ENCODE results near the gene PDE3A.

PDE3A gene

DNA sequence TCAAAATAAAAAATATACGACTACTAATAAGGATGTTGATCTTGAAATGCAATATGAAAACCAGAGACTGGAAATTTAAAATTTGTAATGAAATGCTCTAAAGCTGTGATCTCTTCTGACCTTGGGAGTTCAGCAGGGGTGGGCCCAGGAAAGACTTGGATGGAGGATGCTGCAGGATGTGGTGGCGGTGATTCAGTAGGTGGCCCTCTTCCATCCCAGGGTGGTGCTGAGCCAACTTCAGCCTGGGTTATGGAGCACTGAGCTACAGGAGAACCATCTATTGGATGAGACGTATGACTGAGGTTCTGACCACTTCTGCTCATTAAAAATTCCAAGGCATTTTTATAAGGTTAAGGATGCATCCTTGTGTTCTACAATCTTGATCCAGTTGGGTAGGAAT is 6.9 kb upstream of the PDE3A start:
- Histone ChIP-seq H3K27ac (ENCODE audit: low read length) (no peak overlapping the region), H3K9me3 (ENCODE audit: insufficient read depth, low read depth, low read length) (no peaks in the 10 kb centered on the region), H3K4me1 (ENCODE audit: insufficient read depth, low read length) (no peaks in the 10 kb centered on the region; the same call in 1 of the 2 replicates), H3K27me3 (ENCODE audit: insufficient read depth, low read length) (no peaks in the 10 kb centered on the region), H3K9ac (ENCODE audit: low read depth, low read length) (no peak overlapping the region), H3K4me3 (ENCODE audit: low read length) (no peak overlapping the region), H3K36me3 (ENCODE audit: insufficient read depth, low read depth, low read length) (no peaks in the 10 kb centered on the region)

DNA sequence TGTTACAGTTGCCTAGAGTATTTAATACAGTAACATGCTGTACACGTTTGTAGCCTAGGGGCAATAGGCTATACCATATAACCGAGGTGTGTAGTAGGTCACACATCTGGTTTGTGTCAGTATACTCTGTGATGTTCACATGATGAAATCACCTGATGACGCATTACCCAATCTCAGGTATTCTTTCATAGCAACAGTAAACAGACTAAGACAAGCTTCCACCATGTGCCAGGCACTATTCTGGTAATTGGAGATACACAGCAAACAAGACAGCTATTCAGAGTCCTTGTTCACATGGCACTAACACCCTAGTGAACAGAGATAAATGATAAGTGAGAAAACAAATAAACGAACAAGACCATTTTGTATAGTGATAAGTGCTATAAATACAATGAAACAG is 3.8 kb upstream of the PDE3A start:
- H3K4me1 ChIP-seq (ENCODE audit: insufficient read depth, low read length), result peaks cover 4% of the 10 kb centered on the region; the same call in 1 of the 2 replicates
- no peaks in the 10 kb centered on the region for H3K36me3 ChIP-seq (ENCODE audit: insufficient read depth, low read depth, low read length)
- H3K9me3 ChIP-seq (ENCODE audit: insufficient read depth, low read depth, low read length), result no peaks in the 10 kb centered on the region
- peaks cover 14% of the 10 kb centered on the region for H3K27me3 ChIP-seq (ENCODE audit: insufficient read depth, low read length)
- H3K27ac ChIP-seq (ENCODE audit: low read length), result no peak overlapping the region
- H3K4me3 ChIP-seq (ENCODE audit: low read length), result no peak overlapping the region
- H3K9ac ChIP-seq (ENCODE audit: low read depth, low read length), result no peak overlapping the region

GRCh38 chr12:20366776-20367409 is 1.4 kb upstream of the PDE3A start:
- Histone ChIP-seq H3K9me3 (ENCODE audit: insufficient read depth, low read depth, low read length) (no peaks in the 10 kb centered on the region), H3K9ac (ENCODE audit: low read depth, low read length) (no peak overlapping the region), H3K27ac (ENCODE audit: low read length) (no peak overlapping the region), H3K4me1 (ENCODE audit: insufficient read depth, low read length) (peaks cover 12% of the 10 kb centered on the region; the same call in 1 of the 2 replicates), H3K36me3 (ENCODE audit: insufficient read depth, low read depth, low read length) (no peaks in the 10 kb centered on the region), H3K4me3 (ENCODE audit: low read length) (no peak overlapping the region), H3K27me3 (ENCODE audit: insufficient read depth, low read length) (peaks cover 36% of the 10 kb centered on the region)

DNA sequence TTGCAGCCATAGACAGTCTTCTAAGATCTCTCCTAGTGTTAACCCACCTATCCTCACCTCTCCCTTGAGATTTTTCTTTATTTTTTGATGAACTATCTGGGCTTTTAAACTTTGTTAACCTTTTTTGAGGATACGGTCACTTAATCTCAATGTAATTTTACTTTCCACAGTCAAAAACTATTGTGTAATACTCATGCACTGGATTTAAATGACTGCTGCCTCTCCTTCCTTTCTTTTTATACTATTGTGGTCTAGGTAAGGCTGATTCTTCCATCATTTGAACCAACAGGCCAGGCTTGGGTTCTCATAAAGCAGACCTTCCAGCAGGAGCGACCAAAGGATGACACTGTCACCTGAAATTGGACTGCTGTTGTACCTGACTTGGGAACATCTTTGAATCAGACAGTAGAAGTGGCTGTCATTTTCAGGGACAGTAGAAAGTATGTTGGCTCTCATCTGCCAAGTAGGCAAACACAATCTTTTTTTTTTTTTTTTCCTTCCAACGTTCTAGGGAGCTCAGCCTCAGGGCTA is 689 bp upstream of the PDE3A start:
- Histone ChIP-seq H3K36me3 (ENCODE audit: insufficient read depth, low read depth, low read length) (no peaks in the 10 kb centered on the region), H3K27me3 (ENCODE audit: insufficient read depth, low read length) (peaks cover 36% of the 10 kb centered on the region), H3K4me1 (ENCODE audit: insufficient read depth, low read length) (peaks cover 12% of the 10 kb centered on the region; the same call in 1 of the 2 replicates), H3K9me3 (ENCODE audit: insufficient read depth, low read depth, low read length) (no peaks in the 10 kb centered on the region), H3K4me3 (ENCODE audit: low read length) (peak overlapping the region; percentile 75), H3K9ac (ENCODE audit: low read depth, low read length) (no peak overlapping the region), H3K27ac (ENCODE audit: low read length) (no peak overlapping the region)

- Histone ChIP-seq H3K9ac (ENCODE audit: low read depth, low read length) (peak overlapping the region; percentile 39; the same call in 1 of the 2 replicates), H3K4me3 (ENCODE audit: low read length) (peak overlapping the region; percentile 75), H3K27me3 (ENCODE audit: insufficient read depth, low read length) (peaks cover 36% of the 10 kb centered on the region), H3K9me3 (ENCODE audit: insufficient read depth, low read depth, low read length) (no peaks in the 10 kb centered on the region), H3K36me3 (ENCODE audit: insufficient read depth, low read depth, low read length) (no peaks in the 10 kb centered on the region), H3K4me1 (ENCODE audit: insufficient read depth, low read length) (peaks cover 12% of the 10 kb centered on the region; the same call in 1 of the 2 replicates), H3K27ac (ENCODE audit: low read length) (no peak overlapping the region)
Observed at GRCh38 chr12:20368651-20369304, 441 bp downstream of the PDE3A start.

- Histone ChIP-seq H3K27me3 (ENCODE audit: insufficient read depth, low read length) (peaks cover 36% of the 10 kb centered on the region), H3K36me3 (ENCODE audit: insufficient read depth, low read depth, low read length) (no peaks in the 10 kb centered on the region), H3K4me1 (ENCODE audit: insufficient read depth, low read length) (peaks cover 12% of the 10 kb centered on the region; the same call in 1 of the 2 replicates), H3K9me3 (ENCODE audit: insufficient read depth, low read depth, low read length) (no peaks in the 10 kb centered on the region), H3K4me3 (ENCODE audit: low read length) (peak overlapping the region; percentile 75), H3K27ac (ENCODE audit: low read length) (no peak overlapping the region), H3K9ac (ENCODE audit: low read depth, low read length) (peak overlapping the region; percentile 45; the same call in 1 of the 2 replicates)
Observed at GRCh38 chr12:20369305-20370013, 1.1 kb downstream of the PDE3A start.

DNA sequence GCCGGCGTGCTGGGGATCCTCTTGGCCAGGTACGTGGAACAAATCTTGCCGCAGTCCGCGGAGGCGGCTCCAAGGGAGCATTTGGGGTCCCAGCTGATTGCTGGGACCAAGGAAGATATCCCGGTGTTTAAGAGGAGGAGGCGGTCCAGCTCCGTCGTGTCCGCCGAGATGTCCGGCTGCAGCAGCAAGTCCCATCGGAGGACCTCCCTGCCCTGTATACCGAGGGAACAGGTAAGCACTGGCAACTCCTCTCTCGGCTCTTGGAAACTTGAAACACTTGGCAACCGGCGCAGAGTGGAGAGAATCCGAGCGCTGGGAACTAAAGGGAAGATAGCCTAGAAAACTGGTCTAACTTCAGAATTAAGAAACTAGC is 1.7 kb downstream of the PDE3A start:
- peak overlapping the region; percentile 75 for H3K4me3 ChIP-seq (ENCODE audit: low read length)
- H3K27me3 ChIP-seq (ENCODE audit: insufficient read depth, low read length), result peaks cover 36% of the 10 kb centered on the region
- no peaks in the 10 kb centered on the region for H3K36me3 ChIP-seq (ENCODE audit: insufficient read depth, low read depth, low read length)
- peaks cover 12% of the 10 kb centered on the region; the same call in 1 of the 2 replicates for H3K4me1 ChIP-seq (ENCODE audit: insufficient read depth, low read length)
- peak overlapping the region; percentile 45; the same call in 1 of the 2 replicates for H3K9ac ChIP-seq (ENCODE audit: low read depth, low read length)
- H3K27ac ChIP-seq (ENCODE audit: low read length), result no peak overlapping the region
- H3K9me3 ChIP-seq (ENCODE audit: insufficient read depth, low read depth, low read length), result no peaks in the 10 kb centered on the region

GRCh38 chr12:20370866-20371519 is 2.7 kb downstream of the PDE3A start:
- Histone ChIP-seq H3K36me3 (ENCODE audit: insufficient read depth, low read depth, low read length) (no peaks in the 10 kb centered on the region), H3K4me1 (ENCODE audit: insufficient read depth, low read length) (peaks cover 12% of the 10 kb centered on the region; the same call in 1 of the 2 replicates), H3K9me3 (ENCODE audit: insufficient read depth, low read depth, low read length) (no peaks in the 10 kb centered on the region), H3K4me3 (ENCODE audit: low read length) (peak overlapping the region; percentile 75), H3K27me3 (ENCODE audit: insufficient read depth, low read length) (peaks cover 36% of the 10 kb centered on the region), H3K9ac (ENCODE audit: low read depth, low read length) (no peak overlapping the region), H3K27ac (ENCODE audit: low read length) (no peak overlapping the region)

- H3K36me3 ChIP-seq (ENCODE audit: insufficient read depth, low read depth, low read length), result no peaks in the 10 kb centered on the region
- peaks cover 10% of the 10 kb centered on the region; the same call in 1 of the 2 replicates for H3K4me1 ChIP-seq (ENCODE audit: insufficient read depth, low read length)
- H3K4me3 ChIP-seq (ENCODE audit: low read length), result no peak overlapping the region
- no peak overlapping the region for H3K9ac ChIP-seq (ENCODE audit: low read depth, low read length)
- peaks cover 26% of the 10 kb centered on the region for H3K27me3 ChIP-seq (ENCODE audit: insufficient read depth, low read length)
- H3K27ac ChIP-seq (ENCODE audit: low read length), result no peak overlapping the region
- H3K9me3 ChIP-seq (ENCODE audit: insufficient read depth, low read depth, low read length), result no peaks in the 10 kb centered on the region
Observed at GRCh38 chr12:20372326-20373096, 4.2 kb downstream of the PDE3A start.

- peaks cover 20% of the 10 kb centered on the region for H3K27me3 ChIP-seq (ENCODE audit: insufficient read depth, low read length)
- no peaks in the 10 kb centered on the region for H3K36me3 ChIP-seq (ENCODE audit: insufficient read depth, low read depth, low read length)
- peaks cover 8% of the 10 kb centered on the region; the same call in 1 of the 2 replicates for H3K4me1 ChIP-seq (ENCODE audit: insufficient read depth, low read length)
- H3K9me3 ChIP-seq (ENCODE audit: insufficient read depth, low read depth, low read length), result no peaks in the 10 kb centered on the region
- no peak overlapping the region for H3K4me3 ChIP-seq (ENCODE audit: low read length)
- H3K9ac ChIP-seq (ENCODE audit: low read depth, low read length), result no peak overlapping the region
- H3K27ac ChIP-seq (ENCODE audit: low read length), result no peak overlapping the region
Observed at GRCh38 chr12:20374795-20375194, 6.5 kb downstream of the PDE3A start.

All from iPS-20b (cell line).